K562 (cell line): Measurements from ENCODE around the gene HOXB1. TPM values are rescaled to one million over a fixed set of nuclear protein-coding genes. Genes with fewer than 3 reads are reported as not detected.
A peak's percentile ranks its signal among the peaks of the same experiment; 100 is the strongest.

Experiments used
- ATAC-seq: fragments of 200-7000 bp; cut with Tn5 transposase; 3 replicates; pipeline ENCODE4 v1.9.1; 2020; ENCODE audit warnings: moderate library complexity
- BruUV-seq: library from RNA; stranded (reverse); fragments of 400-500 nt; replicated peaks from 2 replicates; lab custom pipeline; 2021; lab: Mats Ljungman, UMichigan
- CTCF ChIA-PET: fragments of 300-600 bp; formaldehyde crosslinking; extraction: SDS; loops from one replicate; lab custom pipeline; 2021; ENCODE audit warnings: low intra/inter-chr PET ratio; lab: Yijun Ruan, JAX
- POLR2A ChIA-PET: fragments of 300-600, 350-650 bp; sonication (Branson Sonifier 250); formaldehyde crosslinking; extraction: SDS; loops from one replicate; lab custom pipeline; 2021; ENCODE audit warnings: antibody characterized with exemption, inconsistent platforms; lab: Yijun Ruan, JAX
- DNase-seq, 4 experiments: peaks; one replicate each; pipeline versions ENCODE4 v3.0.0 to v3.0.0-alpha.2; 2011 to 2018; ENCODE audit warnings: low spot score in 3 of 4, mixed read lengths in 3 of 4; ENCODE audit errors: extremely low read depth in 1 of 4
- FAIRE-seq: peaks from 2 replicates; lab custom pipeline; 2011; peaks lifted over from hg19 to GRCh38; lab: Jason Lieb, UNC
- H2AFZ ChIP-seq: 2 replicates; pipeline ENCODE4 v1.6.0; 2011; ENCODE audit warnings: low read depth, low read length, control low read depth, inconsistent platforms
- H3K27ac ChIP-seq: fragments of 200-600 bp; 3 replicates; pipeline ENCODE4 v1.8.0; 2011; ENCODE audit warnings: low read depth, mild to moderate bottlenecking, control low read depth, inconsistent platforms, low read length, moderate library complexity, mixed read lengths; ENCODE audit errors: extremely low read depth
- H3K27me3 ChIP-seq, 2 experiments: fragments of 300-600 bp in 1 of 2; 2 replicates in 1 of 2; 3 replicates in 1 of 2; pipeline versions ENCODE4 v1.6.0 to v1.8.0; 2011; ENCODE audit warnings: inconsistent platforms in 2 of 2, low read length in 2 of 2, mild to moderate bottlenecking in 1 of 2, mixed read lengths in 1 of 2, moderate library complexity in 1 of 2; ENCODE audit not compliant: control insufficient read depth in 2 of 2, insufficient read depth in 2 of 2
- H3K36me3 ChIP-seq: fragments of 300-600 bp; 3 replicates; pipeline ENCODE4 v1.8.0; 2011; ENCODE audit warnings: mild to moderate bottlenecking, low read length, inconsistent platforms; ENCODE audit not compliant: control insufficient read depth, insufficient read depth
- H3K4me1 ChIP-seq, 2 experiments: fragments of 200-600 bp in 1 of 2; replicated peaks in 1 of 2; 2 replicates in 1 of 2; 3 replicates in 1 of 2; pipeline versions ENCODE4 v1.5.1 to v1.8.0; 2011; ENCODE audit warnings: inconsistent platforms in 2 of 2, low read length in 2 of 2, mild to moderate bottlenecking in 1 of 2, mixed read lengths in 1 of 2, moderate library complexity in 1 of 2; ENCODE audit not compliant: control insufficient read depth in 2 of 2, insufficient read depth in 2 of 2
- H3K4me2 ChIP-seq: 2 replicates; pipeline ENCODE4 v1.6.1; 2011; ENCODE audit warnings: low read length, control low read depth, inconsistent platforms, mixed read lengths; ENCODE audit not compliant: insufficient read depth
- H3K4me3 ChIP-seq: fragments of 200-600 bp; sonication (generic), shearing (Covaris generic); 2 replicates; pipeline ENCODE4 v1.5.1; 2016; ENCODE audit warnings: control low read depth, inconsistent platforms
- H3K79me2 ChIP-seq: fragments of 200-600 bp; 3 replicates; pipeline ENCODE4 v1.8.0; 2011; ENCODE audit warnings: low read length, inconsistent platforms; ENCODE audit not compliant: control insufficient read depth, insufficient read depth
- H3K9ac ChIP-seq, 2 experiments: 2 replicates each; pipeline versions ENCODE4 v1.6.0 to v1.6.1; 2011; ENCODE audit warnings: low read depth in 2 of 2, low read length in 2 of 2, control low read depth in 1 of 2, inconsistent platforms in 1 of 2, mild to moderate bottlenecking in 1 of 2, mixed read lengths in 1 of 2; ENCODE audit not compliant: insufficient read depth in 1 of 2
- H3K9me1 ChIP-seq: one replicate; pipeline ENCODE4 v1.6.0; 2011; ENCODE audit warnings: inconsistent platforms, mild to moderate bottlenecking, low read length, moderate library complexity; ENCODE audit not compliant: control insufficient read depth, insufficient read depth
- H3K9me3 ChIP-seq: replicated peaks from 2 replicates; pipeline ENCODE4 v1.5.1; 2011; ENCODE audit warnings: low read depth, low read length, inconsistent platforms; ENCODE audit not compliant: control insufficient read depth, insufficient read depth
- H4K20me1 ChIP-seq: replicated peaks from 2 replicates; pipeline ENCODE4 v1.6.1; 2011; ENCODE audit warnings: low read length, inconsistent platforms, mixed read lengths; ENCODE audit not compliant: control insufficient read depth, insufficient read depth
- ARID4B ChIP-seq: sonication (generic); formaldehyde crosslinking; IDR thresholded peaks from 2 replicates; pipeline ENCODE4 v1.8.0; 2022; ENCODE audit warnings: mild to moderate bottlenecking, missing genetic modification reagents
- BRD9 ChIP-seq: fragments of 450-650 bp; IDR thresholded peaks from 2 replicates; pipeline ENCODE4 v1.6.1; 2018; ENCODE audit warnings: low read depth; ENCODE audit not compliant: partially characterized antibody
- CCNT2 ChIP-seq: IDR thresholded peaks from 2 replicates; pipeline ENCODE4 v1.6.1; 2011; ENCODE audit warnings: borderline replicate concordance, low read depth, mild to moderate bottlenecking, moderate library complexity, mixed read lengths, low read length; ENCODE audit not compliant: insufficient read length; ENCODE audit errors: extremely low read depth
- KLF1 ChIP-seq: fragments of 450-650 bp; IDR thresholded peaks from 2 replicates; pipeline ENCODE4 v1.6.1; 2016; ENCODE audit warnings: missing genetic modification characterization, missing compliant biosample characterization
- PCBP1 ChIP-seq: fragments of 200-400 bp; formaldehyde crosslinking; IDR thresholded peaks from 2 replicates; pipeline ENCODE4 v1.6.1; 2018; ENCODE audit warnings: mild to moderate bottlenecking, low read depth, low read length; ENCODE audit not compliant: poor library complexity, severe bottlenecking
- PHB ChIP-seq: fragments of 250-450 bp; sonication (Bioruptor Pico); IDR thresholded peaks from 2 replicates; pipeline ENCODE4 v1.5.0; 2021
- POLR2AphosphoS2 ChIP-seq: IDR thresholded peaks from 2 replicates; pipeline ENCODE4 v1.6.1; 2012; ENCODE audit warnings: low read length, improper control_type of control experiment
- RBBP5 ChIP-seq: fragments of 200-600 bp; sonication (generic); IDR thresholded peaks from 2 replicates; pipeline ENCODE4 v1.6.1; 2012; ENCODE audit warnings: borderline replicate concordance, mild to moderate bottlenecking, low read length, control low read depth, inconsistent platforms; ENCODE audit not compliant: insufficient read depth, poor library complexity, severe bottlenecking
- TAF1 ChIP-seq: IDR thresholded peaks from 2 replicates; pipeline ENCODE4 v1.6.1; 2011; ENCODE audit warnings: mild to moderate bottlenecking, low read length, moderate library complexity; ENCODE audit not compliant: insufficient read depth, control insufficient read depth, severe bottlenecking; ENCODE audit errors: extremely low read depth
- TEAD1 ChIP-seq, 2 experiments: fragments of 450-650 bp in 1 of 2; sonication (generic) in 1 of 2; formaldehyde crosslinking; IDR thresholded peaks; 2 replicates each; pipeline versions ENCODE4 v1.4.0 to v1.8.0; 2020 to 2022; ENCODE audit warnings: mild to moderate bottlenecking in 2 of 2, missing genetic modification reagents in 1 of 2
- ZNF431 ChIP-seq: sonication (generic); formaldehyde crosslinking; IDR thresholded peaks from 2 replicates; pipeline ENCODE4 v1.8.0; 2022; ENCODE audit warnings: mild to moderate bottlenecking, missing genetic modification reagents
- WGBS: fragments of 100-300 bp; shearing (Covaris generic); methylation state at CpG from one replicate; pipeline ENCODE4 v1.1.6; 2016; ENCODE audit warnings: low coverage, mixed read lengths; ENCODE audit not compliant: insufficient coverage; ENCODE audit errors: missing lambda C conversion rate; 5-methylcytosine and 5-hydroxymethylcytosine counted together
- in situ Hi-C: fragments of 300-500 bp; cut with MboI; formaldehyde crosslinking; loops from 4 replicates; pipeline ENCODE4 v1.15.0; 2018; ENCODE audit warnings: inconsistent platforms, mixed read lengths
- intact Hi-C: fragments of 100-400 bp; cut with micrococcal nuclease; formaldehyde crosslinking; loops from 2 replicates; pipeline ENCODE4 v1.14.2; 2022
- polyA plus RNA-seq, 8 experiments: library from polyadenylated mRNA; depleted of rRNA in 4 of 8; stranded (reverse) in 5 of 8; unstranded in 3 of 8; fragments of >200 nt; fragmentation: Nextera tagmentation in 2 of 8; fragmentation: Illumina TruSeq in 1 of 8; extraction: Ambion mirVana in 2 of 8; extraction: Trizol in 1 of 8; gene quantifications; 2 replicates each; pipeline versions ENCODE4 v1.2.1 to v1.2.3, GENCODE V29; 2011 to 2014; ENCODE audit warnings: inconsistent platforms in 1 of 8, missing spikeins in 1 of 8
- total RNA-seq, 7 experiments: library from RNA; depleted of rRNA in 6 of 7; stranded (reverse); fragments of >200 nt in 6 of 7; fragmentation: Illumina TruSeq in 2 of 7; extraction: Trizol in 2 of 7; gene quantifications; 2 replicates each; pipeline versions ENCODE4 v1.2.1 to v1.2.3, GENCODE V29; 2011 to 2021; ENCODE audit warnings: low replicate concordance in 1 of 7

The HOXB1 gene
- total and polyA plus RNA-seq, 9 of the 15 experiments (the other 6 are each of a cell fraction or from before 2014, with no cell fraction given): 0.04 TPM; not detected in 8

- Histone ChIP-seq H3K9ac (peak overlapping the region; percentile 93 to 97), H3K9me3 (no peaks in the 10 kb centered on the region), H3K79me2 (peaks cover 69% of the 10 kb centered on the region), H3K4me1 (peaks cover 25 to 29% of the 10 kb centered on the region in 2 experiments), H3K27me3 (no peaks in the 10 kb centered on the region), H4K20me1 (no peaks in the 10 kb centered on the region), H3K4me3 (peak overlapping the region; percentile 90), H3K36me3 (peaks cover 20% of the 10 kb centered on the region; the same call in 1 of the 3 replicates), H3K9me1 (no peaks in the 10 kb centered on the region), H2AFZ (peak overlapping the region; percentile 37), H3K27ac (peak overlapping the region; percentile 95), H3K4me2 (peak overlapping the region; percentile 81)
- ChIA-PET CTCF (interaction anchor here (0.7 kb wide), 1 partner anchor 63 kb away, joined by 3 read pairs; no protein-coding TSS in a partner anchor), POLR2A (interaction anchor here (0.7 to 2.0 kb wide), 10 partner anchors 9 to 1603 kb away, joined by 3 to 13 read pairs (median 4); no protein-coding TSS in a partner anchor)
- ATAC-seq (peak; percentile 50), DNase-seq (peak; percentile 53 to 80 (median 64)), FAIRE-seq (no peak)
- in situ Hi-C loops (no loop called here), intact Hi-C loops (loop anchor here (5.0 kb wide), 1 partner anchor 49 kb away; no protein-coding TSS in a partner anchor)
- under 1% methylated on average over 34 of the region's 36 CpGs for WGBS
- BruUV-seq: no TSS peak
- peak; percentile 85 for TF ChIP-seq TAF1
- peak; percentile 53 for TF ChIP-seq BRD9
- TF ChIP-seq PCBP1: peak; percentile 32
- TF ChIP-seq ARID4B (CRISPR knock-in tag): 0 out of 2 replicates have a peak, but pooled peaks have one; percentile 47
- TF ChIP-seq ZNF431: no peak
- TF ChIP-seq CCNT2: peak; percentile 62
- peak in 1 of 2 experiments; percentile 53; a peak in 1 of 4 replicates for TF ChIP-seq TEAD1 (CRISPR knock-in tag; IDR thresholded peaks at IDR 0.05)
- 0 out of 2 replicates have a peak, but pooled peaks have one; percentile 18 for TF ChIP-seq PHB
- TF ChIP-seq KLF1 (tag): no peak
- no peak for TF ChIP-seq POLR2AphosphoS2
- TF ChIP-seq RBBP5: peak; percentile 79
These were observed 10.8 kb upstream of the HOXB1 start for GRCh38 chr17:48541577-48542113.
